GM18499 (cell line): ENCODE results near the gene CBFA2T3.
"Not testable (repeated sequence)": the region's sequence is repeated elsewhere in the genome, so short reads cannot be mapped to it uniquely, and the experiment has no call there.

ENCODE experiments used
- ATAC-seq: cut with Tn5 transposase; IDR thresholded peaks from one replicate; pipeline ENCODE4 v1.9.1; 2021; ENCODE audit warnings: moderate number of reproducible peaks; ENCODE audit not compliant: insufficient read depth, unreplicated experiment

CBFA2T3 gene

DNA sequence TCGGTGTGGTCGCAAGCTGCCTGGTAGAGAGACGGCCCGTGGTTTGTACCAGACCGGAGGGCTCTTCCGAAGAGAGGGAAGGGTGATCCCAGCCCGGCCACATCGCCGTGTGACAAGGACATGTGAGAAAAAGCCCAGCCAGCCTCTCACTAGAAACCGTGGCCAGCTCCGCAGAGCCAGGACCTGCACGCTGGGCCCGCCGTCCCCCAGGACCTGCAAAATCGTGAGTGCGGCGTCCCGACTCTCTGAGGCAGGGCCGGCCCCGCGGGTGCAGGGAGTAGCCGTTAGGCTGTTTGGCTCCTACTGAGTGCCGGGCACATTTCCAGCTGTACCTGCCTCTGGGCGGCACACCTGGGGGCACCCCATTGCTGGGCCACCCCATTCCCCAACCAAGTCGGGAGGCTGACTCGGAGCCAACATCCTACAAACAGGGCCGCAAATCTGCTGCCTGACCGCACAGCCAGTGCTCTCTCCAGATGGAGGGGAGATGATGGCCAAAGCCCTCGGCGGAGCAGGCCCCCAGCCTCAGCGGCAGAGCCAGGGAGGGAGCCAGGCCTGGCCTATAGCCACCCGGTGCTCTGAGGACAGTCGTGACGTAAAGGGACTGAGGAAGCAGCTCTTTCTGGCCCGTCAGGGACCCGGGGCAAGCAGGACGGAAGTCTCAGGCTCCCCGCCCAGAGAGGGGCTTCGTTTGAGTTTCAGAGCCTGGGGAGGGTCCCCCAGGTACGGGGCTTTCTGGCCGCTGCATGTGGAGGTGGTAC, 76.9 kb downstream of the CBFA2T3 start:
- no peak for ATAC-seq

DNA sequence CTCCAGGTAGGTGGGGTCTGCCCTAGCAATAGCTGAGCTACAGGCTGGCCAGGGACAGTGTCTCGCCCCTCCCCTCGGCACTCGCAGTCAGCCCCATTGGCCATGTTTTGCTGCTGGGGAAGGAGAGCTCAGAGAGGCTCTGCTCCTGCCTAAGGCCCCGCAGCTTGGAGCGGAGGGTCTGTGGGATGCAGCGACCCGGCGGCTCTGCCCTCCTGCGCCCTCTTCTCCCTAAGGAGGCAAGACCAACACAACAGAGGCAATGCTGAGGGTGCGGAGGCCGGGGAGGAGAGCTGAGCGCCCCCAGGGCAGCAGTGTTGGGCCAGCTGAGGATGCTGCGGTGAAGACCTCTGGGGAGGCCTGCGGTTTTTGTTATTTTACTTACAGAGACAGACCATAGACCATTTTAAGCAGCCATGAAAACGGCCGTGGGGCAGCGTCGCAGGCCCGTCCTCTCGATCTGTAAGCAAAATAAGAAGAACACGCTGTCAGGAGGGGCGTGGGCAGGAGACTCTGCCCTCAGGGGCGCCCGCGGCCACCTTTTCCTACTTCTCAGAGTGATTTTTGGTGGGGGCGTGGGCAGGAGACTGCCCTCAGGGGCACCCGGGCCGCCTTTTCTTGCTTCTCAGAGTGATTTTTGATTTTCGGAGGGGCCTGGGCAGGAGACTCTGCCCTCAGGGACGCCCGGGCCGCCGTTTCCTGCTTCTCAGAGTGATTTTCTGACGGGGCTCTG, 79.1 kb downstream of the CBFA2T3 start:
- no peak for ATAC-seq

DNA sequence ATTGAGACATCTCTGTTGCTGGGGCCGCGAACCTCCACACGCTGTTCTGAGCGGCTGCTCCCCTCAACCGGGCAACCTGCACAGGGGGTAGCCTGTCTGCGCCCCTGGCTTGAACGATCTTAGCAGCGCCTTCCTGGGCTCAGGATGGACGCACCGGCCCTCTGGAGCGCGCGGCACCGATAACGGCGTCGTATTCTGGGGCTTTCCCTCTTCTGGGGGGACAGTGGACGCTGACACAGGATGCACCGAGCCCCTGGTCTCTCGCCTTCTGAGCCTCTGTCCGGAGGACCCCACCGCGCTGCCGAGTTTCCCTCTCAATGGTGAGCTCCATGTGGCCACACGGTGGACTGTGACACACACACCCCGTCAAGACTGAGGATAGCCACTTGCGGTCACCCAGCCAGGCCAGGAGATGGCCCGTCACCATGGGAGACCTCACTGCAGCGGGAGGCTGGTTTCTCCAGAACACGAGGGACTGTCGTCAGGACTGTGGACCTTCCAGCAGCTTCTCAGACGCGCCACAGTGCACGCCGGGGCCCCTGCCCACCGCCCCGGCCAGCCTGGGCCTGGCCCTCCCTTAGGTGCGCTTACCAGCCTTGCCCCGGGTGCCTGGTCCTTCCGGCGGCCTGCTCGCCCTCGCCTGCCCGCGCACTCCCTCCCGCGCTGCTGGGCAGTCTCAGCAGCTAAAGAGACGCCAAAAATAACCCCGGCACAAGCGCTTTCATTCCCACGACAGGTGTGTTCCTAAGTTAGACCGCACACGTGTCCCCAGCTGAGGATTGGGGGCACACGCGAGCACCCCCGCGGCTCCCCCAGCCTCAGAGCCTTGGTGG, 80.6 kb downstream of the CBFA2T3 start:
- no peak for ATAC-seq

DNA sequence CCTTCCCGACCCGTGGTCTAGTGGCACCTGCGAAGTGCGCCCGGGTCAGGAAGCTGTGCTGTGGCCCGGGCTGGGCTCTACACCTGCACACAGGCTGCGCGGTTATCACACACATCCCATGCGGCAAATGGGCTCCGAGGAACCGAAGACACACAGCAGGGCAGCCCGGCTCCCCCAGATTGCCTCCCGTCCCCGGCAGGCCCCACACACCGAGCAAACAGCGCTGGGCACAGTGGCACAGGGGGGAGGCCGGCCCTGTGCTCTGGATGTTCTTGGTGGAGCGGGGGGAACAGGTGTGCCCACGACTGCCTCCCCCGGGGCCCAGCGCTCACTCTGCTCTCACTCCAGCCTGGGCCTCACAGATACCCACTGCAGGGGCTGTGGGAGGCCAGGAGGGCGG, 81.7 kb downstream of the CBFA2T3 start:
- no peak for ATAC-seq

DNA sequence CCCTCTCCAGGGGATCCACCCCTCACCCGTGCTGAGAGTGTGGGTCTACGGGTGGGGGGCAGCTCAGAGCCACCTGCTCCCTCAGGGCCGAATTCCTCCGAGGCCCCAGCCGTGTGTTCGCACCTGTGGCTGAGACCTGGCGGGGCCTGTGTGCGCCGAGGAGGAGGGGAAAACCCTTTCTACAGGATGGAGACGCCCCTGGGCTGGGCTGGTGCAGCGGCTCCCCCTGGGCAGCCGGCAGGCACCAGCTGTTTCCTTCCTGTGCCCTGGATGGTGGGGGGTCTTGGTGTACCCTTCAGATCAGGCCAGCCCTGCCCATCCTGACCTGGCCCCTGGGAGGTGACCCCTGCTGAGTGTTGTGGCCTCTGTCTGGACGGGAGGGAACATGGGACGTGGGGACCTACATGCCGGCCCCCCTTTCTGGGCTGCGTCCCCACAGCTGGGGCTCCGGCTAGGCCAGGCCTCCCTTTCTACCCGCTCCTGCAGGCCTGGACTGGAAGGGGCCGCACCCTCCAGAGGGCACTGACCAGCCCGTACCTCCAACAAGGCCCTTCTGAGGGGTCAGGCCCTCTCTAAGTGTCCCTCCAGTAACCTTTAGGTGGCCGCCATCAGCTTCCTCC, 82.2 kb downstream of the CBFA2T3 start:
- no peak for ATAC-seq

DNA sequence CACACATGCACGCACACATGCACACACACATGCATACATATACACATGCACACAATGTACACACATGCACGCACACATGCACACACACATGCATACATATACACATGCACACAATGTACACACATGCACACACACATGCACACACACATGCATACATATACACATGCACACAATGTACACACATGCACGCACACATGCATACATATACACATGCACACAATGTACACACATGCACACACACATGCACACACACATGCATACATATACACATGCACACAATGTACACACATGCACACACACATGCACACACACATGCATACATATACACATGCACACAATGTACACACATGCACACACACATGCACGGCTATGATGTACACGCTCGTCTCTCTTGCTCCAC, 82.7 kb downstream of the CBFA2T3 start:
- ATAC-seq: not testable (repeated sequence)

DNA sequence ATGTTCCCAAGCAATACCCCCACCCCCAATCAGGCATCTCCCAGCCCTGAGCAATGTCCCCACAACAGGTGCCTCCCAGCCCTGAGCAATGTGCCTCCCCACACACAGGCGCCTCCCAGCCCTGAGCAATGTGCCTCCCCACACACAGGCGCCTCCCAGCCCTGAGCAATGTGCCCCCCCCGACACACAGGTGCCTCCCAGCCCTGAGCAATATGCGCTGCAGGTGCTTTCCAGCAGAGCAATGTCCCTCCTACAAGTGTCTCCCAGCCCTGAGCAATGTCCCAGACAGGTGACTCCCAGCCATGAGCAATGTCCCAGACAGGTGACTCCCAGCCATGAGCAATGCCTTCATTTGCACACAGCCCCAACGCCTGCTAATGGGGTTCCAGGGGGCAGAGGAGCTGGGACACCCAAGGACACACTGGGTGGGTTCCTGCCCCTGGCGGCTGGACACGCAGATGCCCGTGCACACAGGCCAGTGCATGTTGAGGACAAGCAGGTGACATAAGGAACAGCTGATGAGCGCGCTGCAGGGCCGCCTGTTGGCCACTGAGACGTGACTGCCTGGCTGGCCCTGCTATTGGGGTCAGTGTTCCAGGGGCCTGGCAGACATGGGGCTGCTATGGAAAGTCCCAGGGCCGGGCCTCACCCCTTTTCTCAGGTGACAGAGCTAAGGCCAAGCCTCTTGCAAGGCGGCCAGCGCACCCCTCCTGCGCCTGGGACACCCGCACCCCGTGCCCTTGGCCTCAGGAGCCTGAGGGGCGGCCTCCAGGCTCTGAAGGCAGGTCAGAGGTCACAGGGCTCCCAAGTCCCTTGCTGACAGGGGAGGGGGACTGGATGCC, 83.7 kb downstream of the CBFA2T3 start:
- ATAC-seq: no peak

DNA sequence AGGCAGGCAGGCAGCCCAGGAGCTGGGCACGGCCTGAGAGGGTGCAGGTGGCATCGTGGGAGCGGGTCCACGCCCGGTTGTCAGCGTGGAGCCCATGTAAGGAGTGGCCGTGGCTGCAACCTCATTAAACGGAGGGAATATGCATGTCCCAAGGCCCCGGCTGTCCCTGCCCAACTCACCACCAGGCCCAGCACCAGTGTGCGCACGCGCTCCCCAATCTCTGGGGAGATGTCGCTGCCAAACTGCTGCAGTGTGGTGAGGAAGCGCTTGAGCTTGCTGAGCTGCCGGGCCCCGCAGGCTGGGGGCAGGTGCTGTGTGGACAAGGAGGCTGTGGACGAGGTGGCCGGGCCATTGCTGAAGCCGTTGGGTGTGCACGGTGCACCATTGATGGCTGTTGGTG, 84.9 kb downstream of the CBFA2T3 start:
- ATAC-seq: no peak

DNA sequence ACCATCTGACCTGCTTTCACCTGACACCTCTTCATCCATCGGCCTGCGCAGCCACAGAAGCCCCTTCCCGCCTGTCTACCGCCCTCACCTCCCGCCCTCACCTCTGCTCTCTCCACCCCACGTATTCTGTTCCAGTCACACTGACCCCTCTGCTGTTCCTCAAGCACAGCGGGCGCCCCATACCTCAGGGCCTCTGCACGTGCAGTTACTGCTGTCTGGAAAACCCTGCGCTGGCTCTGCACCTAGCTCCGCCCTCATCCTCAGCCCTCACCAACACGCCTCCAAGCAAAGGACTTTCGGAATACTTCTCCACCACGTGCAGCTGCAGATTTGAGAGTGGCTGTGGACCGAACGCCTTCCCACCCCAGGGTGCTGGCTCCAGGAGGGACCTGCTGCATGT, 85.9 kb downstream of the CBFA2T3 start:
- ATAC-seq: no peak

DNA sequence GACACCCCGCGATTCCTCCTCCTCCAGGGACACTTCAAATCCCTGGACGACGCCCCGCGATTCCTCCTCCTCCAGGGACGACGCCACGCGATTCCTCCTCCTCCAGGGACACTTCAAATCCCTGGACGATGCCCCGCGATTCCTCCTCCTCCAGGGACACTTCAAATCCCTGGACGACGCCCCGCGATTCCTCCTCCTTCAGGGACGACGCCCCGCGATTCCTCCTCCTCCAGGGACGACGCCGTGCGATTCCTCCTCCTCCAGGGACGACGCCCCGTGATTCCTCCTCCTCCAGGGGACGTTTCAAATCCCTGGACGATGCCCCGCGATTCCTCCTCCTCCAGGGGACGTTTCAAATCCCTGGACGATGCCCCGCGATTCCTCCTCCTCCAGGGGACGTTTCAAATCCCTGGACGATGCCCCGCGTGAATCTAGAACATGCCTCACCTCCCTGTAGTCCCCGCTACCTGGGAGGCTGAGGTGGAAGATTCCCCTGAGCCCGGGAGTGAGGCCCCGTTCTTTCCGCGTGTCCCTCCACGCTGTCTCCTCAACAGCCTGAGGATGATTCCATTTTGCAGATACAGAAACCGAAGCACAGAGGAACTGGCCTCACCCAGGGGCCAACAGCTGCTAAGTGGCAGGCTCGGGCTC, 87.2 kb downstream of the CBFA2T3 start:
- ATAC-seq: not testable (repeated sequence)

DNA sequence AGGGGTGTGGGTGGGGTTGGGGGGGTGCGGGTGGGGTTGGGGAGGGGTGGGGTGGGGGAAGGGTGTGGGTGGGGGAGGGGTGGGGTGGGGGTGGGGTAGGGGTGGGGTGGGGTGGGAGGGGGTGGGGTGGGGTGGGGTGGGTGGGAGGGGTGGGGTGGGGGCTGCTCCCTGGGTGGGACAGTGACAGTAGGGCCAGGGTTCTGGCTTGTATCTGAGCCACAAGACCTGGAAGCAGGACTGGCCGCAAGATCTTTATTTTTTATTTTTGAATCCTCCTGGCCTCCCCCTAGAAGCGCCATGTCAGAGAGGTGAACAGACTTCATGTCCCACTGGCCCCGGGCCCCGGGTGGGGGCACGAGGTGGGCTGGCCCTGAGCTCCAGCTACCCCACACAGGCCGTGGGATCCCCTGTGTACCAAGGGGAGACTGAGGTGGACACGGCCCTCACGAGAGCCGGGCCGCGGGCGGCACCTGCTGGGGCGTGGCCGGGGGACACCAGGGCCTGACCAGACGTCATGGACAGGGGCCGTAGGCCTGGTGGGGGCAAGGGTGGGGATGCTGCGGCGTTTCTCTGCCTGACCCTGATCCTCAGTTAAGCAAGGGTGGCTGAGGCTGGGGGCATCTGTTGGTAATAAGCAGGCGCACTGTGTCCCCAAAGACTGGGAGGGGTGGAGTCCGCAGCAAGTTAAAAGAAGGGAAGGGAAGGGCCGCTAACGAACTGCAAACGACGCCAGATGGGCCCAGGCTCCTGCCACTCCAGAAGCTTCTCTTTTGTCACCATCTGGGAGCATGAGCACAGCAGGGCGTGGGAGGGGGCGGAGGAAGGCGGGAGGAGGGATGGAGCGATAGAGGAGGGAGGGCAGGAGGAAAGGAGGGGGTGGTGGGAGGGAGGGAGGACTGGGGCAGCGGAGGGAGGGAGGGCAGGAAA, 88.3 kb downstream of the CBFA2T3 start:
- no peak for ATAC-seq

DNA sequence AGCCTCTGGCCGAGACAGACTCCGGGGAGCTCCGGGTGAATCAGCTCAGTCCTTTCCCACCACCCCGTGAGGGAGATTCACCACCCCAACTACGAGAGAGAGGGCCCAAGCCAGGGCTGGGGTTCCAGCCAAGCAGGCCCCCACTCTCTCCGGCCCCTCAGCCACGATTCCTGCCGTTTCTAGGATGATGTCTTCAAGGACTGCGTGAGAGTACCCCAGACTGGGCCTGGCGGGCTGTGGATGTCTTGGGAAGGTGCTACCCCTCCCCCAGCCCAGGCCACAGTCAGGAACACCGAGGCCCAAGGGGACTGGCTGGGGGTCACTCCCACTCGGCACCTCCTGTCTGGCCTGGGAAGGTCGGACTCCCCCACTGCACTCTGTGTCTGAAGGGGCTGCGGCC, 89.0 kb downstream of the CBFA2T3 start:
- ATAC-seq: no peak

DNA sequence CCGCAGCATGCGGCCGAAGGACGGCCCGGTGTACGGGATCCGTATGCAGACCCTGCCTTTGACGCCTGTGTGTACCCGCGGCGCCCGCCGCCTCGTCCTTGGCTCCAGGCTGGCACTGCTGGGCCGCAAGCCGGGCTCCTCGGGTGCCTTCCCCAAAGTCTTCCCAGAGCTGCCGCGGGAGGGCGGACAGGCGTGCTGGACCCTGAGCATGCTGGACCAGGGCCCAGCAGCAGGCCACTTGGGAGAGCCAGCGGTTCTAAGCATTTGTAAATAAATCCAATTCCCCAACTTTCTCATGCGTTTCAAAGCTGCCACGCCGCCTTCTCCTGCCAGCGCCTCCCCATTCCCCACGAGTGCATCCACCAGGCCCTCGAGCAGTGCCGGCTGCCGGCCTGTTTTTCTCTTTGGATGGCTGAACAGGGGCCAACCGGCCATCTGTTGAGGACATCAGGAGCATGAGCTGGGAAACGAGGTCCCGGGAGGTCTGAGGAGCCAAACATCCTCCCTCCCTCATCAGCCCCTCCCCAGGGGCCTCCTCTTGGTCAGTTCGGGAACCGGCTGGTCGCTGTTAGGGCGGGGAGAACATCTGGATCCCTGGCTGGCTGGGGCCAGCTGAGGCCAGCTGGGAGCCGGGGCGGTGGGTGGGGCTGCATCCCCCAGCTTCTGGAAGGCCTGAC, 90.0 kb downstream of the CBFA2T3 start:
- ATAC-seq: no peak

DNA sequence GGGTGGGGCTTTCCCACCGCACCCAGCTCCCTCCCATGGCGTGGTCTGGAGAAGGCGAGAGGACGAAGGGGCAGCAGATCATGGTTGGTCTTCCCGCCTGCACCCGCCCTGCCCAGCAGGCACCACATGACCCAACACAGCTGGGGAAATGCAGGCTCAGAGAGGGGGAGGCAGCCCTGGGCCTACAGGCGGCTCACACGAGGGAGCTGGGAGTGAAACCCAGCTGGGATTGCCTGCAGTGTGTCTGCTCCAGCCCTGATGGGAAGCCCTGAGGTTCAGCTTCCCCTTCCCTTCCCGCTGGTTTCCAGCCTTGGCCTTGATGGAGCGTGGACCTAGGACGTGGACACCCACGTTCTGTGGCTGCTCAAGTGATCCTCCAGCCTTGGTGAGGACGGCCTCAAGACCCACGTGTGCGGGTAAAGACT, 90.6 kb downstream of the CBFA2T3 start:
- ATAC-seq: no peak

DNA sequence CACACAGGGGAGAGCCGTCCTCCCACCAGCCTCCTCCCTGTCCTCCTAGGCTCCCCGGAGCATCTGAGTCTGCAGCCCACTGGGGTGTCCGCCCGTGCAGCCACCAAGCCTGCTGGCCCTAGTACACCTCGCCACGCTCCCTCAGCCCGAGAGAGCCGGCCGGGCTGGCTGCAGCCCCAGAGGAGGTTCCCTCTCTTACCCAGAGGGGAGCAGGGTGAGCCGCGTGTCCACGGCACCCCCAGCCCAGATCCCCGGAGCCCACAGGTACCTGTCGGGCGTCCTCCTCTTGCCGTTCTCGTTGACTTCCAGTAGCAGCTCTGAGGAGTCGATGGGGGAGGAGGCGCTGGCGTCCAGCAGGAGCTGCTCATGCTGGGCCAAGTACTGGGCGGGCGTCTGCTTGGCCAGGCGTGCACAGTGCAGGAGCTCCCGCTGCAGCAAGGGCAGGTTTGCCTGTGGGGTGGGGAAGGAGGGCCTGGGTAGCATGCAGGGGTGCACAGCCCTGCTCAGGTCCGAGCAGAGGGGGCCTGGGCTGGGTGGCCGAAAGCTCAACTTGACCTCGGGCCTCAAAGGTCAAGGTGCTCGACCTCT, 91.2 kb downstream of the CBFA2T3 start:
- ATAC-seq: no peak

DNA sequence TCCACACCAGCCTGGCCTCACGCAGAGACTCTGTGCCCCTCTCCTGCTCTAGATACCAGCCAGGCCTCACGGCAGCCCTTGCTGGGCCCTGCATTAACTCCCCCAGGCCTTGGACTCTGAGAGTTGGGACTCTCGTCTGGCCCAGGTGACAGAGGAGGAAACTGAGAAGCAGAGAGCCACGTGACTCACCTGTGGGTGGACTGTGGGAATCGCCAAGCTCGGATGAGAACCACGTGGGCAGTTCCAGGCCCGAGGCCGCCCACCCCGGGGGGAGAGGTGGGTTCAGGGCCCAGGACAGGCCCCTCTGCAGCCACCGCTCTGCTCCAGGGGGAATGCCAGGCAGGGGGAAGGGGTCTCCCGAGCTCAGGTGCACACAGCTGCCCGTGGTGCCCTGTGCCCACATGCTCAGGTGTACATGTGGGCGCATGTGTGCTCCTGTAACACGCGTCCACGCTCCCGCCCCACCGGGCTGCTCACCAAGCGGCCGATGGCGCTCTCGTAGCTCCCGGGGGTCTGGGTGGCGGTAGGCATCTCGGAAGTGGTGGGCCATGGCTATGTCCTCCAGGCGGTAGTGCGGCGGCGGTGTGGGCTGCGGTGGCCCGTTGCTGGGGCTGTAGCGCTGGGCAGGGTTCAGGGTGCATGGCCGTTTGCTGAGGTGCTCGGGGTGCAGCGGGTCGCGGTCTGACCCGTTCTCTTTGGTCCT, 92.3 kb downstream of the CBFA2T3 start:
- ATAC-seq: no peak

DNA sequence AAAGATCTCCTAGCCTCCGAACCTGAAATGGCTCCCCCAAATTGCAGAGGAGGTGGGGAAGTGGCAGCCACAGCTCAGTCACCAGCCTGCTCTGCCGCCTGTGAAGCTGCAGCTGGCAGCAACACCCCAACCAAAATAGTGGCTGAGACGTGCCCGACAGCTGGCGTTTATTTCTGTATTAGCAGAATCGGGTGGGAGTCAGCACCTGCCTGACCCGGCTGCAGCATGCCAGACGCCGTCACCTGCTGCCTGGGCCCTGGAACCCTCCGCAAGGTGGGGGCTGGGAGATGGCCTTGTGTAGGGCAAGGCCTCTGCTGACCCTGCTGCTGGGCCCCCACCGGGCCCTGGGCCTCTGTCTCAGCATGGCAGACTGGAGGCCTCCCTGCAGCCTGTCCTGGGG, 93.1 kb downstream of the CBFA2T3 start:
- no peak for ATAC-seq
